GM21447 (cell line): ENCODE measurements around the gene CBX5.
"Not testable (repeated sequence)": the region's sequence is repeated elsewhere in the genome, so short reads cannot be mapped to it uniquely, and the experiment has no call there.

Source experiments
- ATAC-seq: cut with Tn5 transposase; IDR thresholded peaks from one replicate; pipeline ENCODE4 v1.9.1; 2021; ENCODE audit not compliant: unreplicated experiment

CBX5 gene

DNA sequence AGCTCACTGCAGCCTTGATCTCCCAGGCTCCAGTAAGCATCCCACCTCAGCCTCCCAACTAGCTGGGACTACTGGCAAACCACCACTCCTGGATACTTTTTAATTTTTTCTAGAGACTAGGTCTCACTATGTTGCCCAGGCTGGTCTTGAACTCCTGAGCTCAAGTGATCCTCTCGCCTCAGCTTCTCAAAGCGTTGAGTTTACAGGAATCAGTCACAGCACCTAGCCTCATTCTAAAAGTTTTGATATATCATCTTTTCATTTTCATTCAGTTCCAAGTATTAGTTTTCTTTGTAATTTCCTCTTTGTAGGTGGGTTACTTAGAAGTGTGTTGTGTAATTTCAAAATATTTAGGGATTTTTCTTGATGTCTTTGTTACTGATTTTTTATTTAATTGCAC, 9.6 kb downstream of the CBX5 start:
- no peak for ATAC-seq

DNA sequence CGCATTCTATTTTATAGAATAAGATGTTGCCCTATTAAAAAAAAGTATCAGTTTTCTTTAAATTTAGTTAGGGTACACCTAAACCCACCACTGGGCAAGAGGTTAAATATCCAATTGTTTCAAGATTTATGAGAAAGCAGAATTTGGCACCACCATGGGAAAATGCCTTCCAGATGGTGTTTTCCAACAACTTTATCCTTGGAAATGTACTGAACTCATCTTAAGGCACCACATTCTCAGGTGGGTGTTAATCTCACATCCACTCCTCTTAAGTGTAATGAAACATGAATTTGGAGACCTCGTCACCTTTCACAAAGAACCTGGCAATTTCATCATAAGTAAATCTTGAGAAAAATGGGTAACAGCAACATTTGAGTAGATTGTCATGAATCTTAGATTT, 13.1 kb downstream of the CBX5 start:
- no peak for ATAC-seq

DNA sequence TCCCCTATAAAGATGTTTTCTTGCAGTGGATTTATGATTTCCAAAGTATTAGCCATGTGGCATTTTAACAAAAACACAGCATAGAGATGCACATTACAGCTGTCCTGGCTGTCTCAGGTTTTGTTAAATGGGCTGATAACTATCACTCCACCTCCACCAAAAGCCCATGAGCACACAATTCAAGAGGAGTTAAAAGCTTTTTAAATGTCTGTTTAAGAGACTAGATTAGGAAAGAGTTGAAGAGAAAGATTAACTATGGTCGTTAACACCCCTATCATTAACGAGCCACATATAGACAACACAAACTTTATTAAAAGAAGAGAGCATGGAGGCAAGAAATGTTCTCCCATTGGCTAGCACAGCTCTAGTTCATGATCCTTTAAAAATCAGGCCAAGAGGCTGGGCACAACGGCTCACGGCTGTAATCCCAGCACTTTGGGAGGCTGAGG, 14.5 kb downstream of the CBX5 start:
- no peak for ATAC-seq

DNA sequence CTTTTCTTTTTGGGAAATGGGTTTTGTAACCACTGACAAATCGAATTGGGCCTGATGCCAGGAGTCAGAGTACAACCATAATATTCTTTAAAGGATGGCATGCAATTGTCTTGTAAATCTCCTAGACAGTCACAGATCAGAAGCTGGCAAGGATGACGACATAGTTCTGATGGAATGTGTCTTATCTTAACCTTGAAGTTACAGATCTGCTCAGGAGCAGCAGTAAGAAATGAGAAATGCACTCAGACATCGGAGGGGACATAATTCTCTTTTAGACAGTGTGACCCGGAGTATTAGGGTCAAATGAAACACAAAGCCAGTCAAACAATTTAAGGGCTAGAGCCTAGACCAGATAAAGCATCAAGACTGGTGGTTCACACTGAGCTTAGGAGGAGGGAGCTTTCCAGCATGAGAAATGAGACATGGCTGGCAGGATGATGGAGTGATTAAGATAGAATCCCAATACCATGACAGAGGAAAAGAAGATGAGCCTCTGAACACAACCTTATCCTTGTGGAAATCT, 17.5 kb downstream of the CBX5 start:
- no peak for ATAC-seq

DNA sequence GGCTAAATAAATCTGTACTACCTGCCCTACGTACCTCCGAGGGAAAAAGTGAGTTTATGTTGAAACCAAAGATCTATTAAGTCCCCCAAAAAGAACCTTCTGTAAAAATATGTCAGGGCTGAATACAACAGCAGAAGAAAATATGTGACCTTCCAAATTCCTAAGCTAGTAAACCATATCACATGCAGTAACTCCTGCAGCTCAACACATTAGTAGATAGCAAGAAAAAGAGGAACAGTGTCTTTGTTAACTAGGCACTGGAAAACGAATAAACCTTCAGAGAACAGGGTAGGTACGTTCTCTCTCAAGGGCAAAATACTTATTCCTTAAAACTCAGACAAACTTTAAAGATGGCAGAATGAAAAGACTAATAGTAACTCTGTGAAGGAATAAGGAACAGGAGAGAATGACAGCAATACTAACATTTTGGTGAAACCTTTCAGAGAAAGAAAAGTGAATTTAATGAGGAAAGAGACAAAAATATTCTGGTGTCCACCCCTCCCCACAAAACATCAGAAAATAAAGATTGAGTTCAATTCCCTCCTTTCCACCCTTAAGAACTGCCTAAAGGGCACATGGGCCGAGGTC, 18.0 kb downstream of the CBX5 start:
- no peak for ATAC-seq

DNA sequence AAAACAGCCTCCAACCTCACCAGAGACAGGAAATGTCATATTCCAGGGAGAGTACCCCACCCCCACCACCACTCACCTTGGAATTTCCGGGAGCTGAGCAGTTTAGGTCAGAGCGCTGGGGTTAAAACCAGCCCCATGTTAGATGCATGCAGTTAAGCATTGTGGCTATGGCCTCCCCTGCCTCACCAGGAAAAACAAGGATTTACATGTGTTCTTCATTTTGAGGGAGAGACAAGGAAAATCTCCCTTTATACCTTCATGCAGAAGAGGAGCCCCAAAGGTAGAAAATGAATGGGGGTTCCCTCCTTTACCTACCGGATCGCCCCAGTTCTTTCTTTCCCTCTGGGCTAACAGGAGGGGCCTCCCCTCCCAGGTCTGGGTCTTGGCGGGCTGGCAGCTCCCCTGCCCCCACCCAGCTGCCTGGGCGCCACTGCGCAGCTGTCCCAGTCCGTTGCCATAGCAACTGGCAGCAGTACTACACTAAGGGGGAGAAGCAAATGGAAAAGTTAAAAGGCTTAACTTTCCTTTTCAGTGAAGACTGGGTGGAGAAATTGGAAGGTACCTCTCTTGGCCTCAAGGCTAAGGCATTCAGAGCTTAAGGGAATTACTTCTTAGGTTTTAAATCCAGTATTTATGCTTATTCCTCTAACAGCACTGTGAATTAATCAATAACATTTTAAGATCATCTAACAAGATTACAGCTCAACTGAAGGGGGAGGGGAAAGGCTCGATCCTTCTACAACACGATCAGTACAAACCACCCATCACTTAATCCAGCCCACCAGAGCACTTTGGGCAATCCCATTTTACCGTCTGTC, 20.5 kb downstream of the CBX5 start:
- ATAC-seq, result peak; percentile 80

DNA sequence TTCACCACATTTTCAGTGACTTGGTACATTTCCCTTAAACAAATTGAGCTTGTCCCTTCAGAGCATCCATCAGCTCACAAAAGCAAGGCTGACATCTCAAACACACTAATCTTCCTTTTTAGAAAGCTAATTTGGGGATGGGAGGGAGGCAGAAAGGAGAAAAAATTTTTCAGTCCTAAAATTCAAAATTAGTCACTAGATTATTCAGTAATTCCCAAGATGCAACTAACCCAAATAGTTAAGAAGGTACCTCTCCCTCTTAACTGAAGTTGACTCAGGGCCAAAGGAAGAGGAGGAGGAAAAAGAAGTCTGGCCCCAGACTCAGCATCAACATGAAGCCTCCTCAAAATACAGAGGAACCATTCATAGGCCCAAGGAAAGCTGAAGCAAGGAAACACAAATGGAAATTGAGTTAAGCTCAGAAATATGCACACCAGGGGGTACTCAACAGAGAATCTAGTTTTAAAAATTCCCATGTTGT, 21.7 kb downstream of the CBX5 start:
- no peak for ATAC-seq

DNA sequence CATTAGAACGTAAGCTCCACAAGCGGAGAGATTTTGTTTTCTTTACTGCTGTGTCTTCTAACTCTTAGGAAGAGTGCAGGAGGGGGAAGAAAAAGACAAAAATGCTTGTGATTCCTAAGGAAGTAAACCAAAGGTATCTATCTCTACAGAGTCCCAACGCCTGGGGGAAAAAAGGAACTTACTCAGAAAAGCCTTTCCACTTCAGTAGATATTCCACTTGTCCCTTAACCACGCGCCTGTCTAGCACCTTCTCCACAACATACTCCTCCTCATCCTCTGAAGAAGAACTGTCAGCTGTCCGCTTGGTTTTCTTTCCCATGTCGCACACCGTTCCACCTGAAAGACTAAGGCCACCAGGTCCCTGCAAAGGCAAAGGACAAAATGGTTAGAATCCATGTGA, 22.6 kb downstream of the CBX5 start:
- ATAC-seq, result no peak

DNA sequence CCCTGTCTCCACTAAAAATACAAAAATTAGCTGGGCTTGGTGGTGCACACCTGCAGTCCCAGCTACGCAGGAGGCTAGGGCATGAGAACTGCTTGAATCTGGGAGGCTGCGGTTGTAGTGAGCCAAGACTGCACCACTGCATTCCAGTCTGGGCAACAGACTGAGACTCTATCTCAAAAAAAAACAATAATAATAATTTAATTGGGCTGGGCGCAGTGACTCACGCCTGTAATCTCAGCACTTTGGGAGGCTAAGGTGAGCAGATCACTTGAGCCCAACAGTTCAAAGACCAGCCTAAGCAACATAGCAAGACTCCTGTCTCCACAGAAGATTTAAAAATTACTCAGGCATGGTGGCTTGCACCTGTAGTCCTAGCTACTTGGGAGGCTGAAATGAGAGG, 26.7 kb downstream of the CBX5 start:
- ATAC-seq, result no peak

DNA sequence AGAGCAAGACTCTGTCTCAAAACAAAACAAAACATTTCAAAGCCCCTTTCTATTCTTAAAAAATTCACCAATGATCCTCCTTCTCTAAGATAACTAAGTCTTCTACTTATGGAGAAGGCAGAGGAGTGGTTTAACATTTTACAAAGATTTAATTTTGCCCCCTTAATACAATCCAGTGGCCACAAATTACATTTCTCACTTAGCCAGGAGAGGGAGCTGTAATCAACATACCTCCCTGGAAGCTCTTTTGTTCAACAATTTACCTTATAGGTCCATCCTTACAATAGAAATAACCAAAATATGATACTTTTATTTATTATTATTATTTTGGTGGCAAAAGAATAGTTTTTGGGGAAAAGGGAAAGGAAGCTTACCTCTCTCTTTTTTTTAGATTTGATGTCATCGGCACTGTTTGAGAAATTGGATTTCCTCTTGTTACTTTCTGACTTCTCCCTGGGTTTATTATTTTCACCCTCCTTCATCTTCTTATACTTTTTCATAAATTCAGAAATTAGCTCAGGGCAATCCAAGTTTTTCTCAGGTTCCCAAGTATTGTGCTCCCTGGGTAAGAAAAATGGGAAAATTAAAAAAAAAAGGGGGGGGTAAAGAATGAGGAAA, 28.1 kb downstream of the CBX5 start:
- no peak for ATAC-seq

DNA sequence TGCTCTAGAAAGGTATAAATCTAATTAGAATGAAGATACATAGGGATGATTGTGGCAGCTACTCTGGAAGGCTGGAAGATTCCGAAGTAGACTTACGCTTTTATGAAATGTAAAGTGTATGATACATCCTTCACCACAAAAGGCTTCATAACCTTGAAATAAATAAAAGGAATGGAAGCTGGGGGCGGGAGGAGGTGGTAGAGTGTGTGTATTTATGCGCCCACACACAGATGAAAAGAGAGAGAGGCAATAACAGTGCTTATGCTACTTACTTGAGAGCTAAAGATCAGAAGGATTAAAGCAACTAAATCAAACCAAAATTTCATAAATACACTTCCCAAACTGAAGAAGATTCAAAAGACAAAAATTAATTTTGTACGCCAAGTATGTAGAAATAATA, 30.4 kb downstream of the CBX5 start:
- no peak for ATAC-seq

DNA sequence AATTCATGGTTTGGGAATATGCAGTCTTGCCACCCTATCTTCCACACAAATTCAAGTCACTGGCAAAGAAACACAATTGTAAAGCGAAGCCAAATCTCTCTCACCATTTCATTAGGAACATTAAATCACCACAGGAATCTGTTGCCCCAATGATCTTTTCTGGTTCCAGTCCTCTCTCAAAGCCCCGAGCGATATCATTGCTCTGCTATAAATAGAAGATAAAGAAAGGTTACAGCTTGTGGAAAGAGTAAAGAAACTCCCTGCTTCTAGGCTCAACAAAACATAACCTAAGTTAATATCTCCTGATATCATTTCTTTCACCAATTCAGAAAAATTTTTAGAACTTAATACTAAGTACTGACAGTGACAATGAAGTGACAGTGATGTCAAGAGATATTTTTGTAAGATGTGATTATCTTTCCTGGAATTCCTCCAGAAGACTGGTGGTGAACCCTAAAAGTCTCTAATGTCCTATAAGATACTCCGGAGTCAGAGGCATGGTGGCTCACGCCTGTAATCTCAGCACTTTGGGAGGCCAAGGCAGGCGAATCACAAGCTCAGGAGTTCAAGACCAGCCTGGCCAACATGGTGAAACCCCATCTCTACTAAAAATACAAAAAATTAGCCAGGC, 33.8 kb downstream of the CBX5 start:
- no peak for ATAC-seq

DNA sequence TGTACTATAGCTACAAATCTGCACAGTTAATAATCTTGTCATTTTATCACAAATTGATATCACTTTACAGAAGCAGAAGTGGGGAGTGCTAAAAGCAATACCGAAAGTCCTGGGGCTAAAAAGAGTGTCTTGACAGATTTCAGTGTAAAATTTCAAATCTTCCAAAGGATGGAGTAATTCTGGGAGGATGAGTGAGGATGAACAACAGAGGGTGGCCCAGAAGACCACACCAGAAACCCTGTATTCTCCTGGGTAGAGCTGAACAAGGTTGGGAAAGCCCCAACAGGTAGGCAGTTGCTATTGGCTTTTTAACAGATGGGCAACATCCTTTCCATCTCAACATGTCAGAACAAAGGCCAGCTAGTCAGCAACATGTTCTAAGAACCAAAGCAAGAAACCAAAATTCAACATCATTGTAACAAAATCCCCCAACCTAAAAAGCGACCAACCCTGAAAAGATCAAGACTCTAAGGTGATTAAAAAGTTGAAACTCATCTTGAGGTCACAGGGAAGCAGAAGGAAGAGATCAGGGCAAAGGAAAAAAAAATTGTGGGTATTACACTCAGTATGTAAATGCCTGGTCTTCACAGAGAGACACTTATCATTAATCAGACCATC, 38.8 kb downstream of the CBX5 start:
- ATAC-seq, result peak; percentile 71

DNA sequence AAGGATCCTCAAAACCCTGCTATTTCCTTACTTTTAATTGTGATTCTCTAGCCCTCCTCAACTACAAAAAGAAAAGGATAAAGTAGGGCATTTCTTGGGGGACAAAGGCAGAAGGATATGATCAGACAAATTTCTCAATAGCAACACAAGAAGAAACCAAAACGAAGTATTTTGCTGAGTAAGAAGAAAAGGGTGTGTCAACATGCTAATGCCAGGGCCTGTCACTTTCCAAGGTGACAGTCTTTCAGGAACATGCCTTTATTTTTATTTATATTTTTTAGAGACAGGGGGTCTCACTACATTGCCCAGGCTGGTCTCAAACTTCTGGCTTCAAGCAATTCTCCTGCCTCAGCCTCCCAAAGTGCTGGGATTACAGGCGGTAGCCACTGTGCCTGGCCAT, 39.8 kb downstream of the CBX5 start:
- ATAC-seq, result no peak

DNA sequence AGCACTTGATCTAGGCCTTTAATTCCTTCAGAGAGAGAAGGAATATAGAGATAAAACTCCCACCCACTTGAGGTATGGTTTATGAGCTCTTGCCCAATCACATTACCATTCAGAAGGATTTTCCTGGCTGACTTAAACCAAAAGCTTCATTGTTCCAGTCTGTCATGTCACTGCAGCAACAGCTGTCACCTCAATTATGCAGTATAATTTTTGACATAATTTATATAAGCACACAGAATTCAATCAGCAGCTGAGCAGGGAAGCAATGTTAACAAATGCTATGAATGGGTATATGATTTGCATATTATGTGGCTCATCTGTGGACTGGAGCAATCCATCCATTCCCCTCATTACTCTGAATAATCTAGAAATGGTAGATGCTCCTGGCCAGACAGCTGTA, 40.3 kb downstream of the CBX5 start:
- no peak for ATAC-seq

DNA sequence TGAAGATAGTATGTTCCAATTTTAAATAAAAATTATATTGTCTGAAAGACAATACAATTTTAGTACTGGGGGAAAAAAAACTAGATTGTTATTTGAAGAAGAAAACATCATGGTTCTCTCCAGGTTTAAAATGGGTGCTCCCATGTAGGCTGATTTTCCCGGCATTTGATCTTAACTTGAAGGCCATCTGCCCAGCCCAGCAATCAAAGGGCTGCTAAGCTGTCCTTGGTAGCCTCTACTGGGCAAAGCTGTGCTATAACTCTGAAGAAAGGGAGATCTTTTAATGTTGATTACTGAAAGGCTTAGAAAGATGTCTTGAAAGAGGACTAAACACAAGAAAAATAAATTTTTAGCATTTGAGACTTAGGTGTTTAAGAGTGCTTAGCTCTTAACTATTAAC, 41.4 kb downstream of the CBX5 start:
- no peak for ATAC-seq

DNA sequence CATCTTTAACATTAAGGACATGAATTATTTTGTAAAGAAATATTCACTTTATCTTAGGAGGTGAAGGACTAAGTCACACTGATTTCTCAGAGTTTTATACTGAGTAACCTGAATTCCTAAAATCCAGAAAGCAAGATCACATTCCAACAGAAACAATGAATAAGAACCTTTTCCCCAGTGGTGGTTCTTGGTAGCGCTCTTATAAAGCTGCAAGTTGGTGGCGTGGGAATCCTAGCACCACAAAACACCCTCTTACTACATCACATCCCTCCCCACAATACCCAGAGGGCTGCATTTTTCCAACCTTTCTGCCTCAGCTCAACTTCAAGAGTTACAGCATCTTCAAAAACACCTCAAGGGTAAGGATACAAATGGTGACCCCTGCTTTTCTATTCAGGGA, 47.1 kb downstream of the CBX5 start:
- ATAC-seq, result no peak

DNA sequence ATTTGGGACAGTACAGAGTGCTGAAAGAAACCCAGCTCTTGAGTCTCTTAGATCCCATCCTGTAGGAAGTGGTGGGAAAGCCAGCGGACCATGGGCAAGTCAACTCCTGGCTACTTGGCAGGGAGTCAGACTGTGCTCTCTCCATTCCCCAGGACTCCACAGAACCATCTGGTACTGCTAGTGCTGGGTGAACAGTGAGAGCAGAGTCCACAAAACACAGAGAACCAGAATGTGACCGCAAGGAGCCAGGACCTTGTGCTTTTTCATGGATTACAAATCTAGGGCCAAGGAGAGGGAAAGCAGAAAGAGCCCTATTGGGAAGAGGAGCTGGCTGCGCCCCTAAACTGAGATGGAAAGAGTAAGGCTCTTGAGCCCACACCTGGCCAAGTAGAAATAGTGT, 48.7 kb downstream of the CBX5 start:
- ATAC-seq, result not testable (repeated sequence)

DNA sequence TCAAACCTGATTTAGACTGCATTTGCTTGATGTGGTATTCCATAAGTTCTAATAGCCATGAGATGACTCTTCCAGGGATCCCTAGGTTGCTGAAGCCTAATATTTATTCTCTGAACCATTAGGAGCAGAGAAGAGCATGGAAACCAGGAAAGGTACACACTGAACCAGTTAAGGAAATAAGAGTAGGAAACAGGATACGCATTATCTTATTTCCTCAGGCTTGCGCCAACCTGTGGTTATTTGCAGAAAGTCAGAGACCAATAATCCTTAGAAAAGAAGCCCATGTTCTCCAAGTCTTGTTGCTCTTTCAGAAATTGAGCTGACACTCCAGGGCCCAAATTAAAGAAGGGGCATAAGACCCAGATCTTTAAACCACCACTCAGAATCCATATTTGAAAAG, 49.4 kb downstream of the CBX5 start:
- no peak for ATAC-seq

DNA sequence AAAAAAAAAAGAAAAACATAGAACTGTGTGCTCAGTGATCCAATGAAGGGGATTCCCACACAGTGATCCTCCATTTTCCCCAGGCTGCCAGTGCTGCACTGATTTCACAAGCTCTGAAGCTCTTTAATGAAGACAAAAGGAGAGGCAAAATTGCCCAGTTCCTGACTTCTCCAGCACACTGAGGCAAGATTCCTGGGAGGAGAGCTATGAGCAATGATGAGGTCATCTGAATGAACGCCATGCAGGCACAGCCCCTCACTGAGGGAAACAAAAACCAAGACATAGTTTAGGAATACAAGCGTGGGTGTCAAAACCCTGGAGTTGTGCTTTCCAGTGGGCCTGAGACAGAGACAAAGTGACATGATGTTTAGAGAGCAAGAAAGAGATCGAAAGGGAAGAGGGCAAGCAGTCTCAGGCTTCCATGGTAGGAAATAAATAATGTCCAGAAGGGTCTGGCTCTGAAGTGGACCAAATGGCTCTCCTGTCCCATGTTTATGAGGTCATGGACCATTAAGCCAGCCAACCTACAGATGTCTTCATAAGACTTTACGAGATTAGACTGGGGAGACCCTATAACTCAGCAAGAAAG, 50.2 kb downstream of the CBX5 start:
- ATAC-seq, result no peak

DNA sequence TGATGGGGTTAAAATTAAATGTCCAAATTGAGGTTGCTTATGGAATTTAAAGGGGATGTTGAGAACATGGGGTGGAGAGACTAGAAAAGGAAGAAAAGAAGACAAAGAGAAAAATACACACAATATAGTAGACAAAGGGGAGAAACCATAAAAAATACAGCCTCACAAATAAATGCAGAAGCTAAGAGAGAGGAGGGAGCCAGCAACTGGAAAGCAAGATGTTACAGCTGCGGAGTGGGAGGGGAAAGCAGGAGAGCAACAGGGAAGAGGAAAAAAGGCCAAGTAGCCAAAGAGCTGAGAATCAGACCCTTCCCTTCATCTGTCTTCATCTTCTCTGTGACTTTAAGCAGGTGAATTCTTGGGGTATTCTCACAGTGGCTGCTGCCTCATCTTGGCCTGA, 51.5 kb downstream of the CBX5 start:
- ATAC-seq, result no peak
